MV-4-11 (cell line): ENCODE measurements around the gene RAB23.
A peak's percentile ranks its signal among the peaks of the same experiment; 100 is the strongest.

ENCODE experiments used
- DNase-seq: peaks from one replicate; lab custom pipeline; 2025; lab: John Stamatoyannopoulos, UW

RAB23 gene

GRCh38 chr6:57242505-57242904 is 20.4 kb upstream of the RAB23 start:
- DNase-seq: no peak

DNA sequence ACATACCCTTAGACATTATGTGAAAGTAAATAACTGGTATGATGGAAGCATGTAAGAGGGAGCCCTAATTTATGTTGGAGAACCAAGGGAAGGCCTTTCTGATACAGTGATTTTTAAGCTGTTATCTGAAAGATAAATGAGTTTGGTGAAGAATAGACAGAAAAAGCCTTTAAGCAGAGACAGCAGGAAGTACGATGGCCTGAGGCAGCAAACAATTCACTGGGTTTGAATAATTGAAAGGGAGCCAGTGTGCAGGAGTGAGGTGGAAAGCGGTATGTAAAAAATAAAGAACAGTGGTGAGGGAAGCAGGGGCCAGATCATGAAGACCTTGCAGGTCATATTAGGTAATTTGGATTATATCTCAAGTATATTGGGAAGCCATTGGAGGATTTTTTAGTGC is 4.1 kb upstream of the RAB23 start:
- DNase-seq: no peak

DNA sequence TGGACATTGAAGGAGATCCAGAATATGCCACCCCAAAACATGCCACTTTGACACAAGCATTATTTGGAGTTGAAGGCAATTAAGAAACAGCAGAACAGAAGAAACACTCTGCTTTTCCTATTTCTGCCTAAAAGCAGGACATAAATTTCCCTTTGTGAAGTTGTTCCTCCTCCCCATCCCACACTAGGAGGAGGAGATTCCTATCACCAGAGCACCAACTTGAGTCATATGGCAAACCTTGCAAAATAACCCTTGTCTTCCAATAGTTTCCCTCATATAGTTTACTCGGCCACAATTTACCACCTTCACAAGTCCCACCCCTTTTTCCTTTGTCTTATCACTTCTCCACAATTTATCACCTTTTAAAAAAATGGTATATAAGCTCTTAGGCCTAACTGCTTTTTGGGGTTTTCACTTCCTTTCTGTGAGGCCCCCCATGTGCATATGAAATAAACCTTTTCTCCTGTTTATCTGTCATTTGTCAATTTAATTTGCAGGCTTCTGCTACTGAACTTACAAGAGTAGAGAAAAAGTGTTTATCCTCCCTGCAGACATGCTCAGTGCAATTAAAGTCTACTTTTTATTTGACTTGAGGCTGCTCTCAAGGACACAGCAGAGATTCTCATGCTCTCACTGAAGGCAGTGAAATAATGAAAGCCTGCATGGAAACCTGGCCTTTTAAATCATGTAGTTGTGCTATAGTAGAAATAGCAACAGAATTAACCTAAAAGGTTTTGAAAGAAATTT is 2.8 kb upstream of the RAB23 start:
- DNase-seq: peak; percentile 9

- no peak for DNase-seq
Measured at GRCh38 chr6:57222743-57223077, 603 bp upstream of the RAB23 start.

GRCh38 chr6:57221191-57221935 is 744 bp downstream of the RAB23 start:
- DNase-seq: peak; percentile 3

DNA sequence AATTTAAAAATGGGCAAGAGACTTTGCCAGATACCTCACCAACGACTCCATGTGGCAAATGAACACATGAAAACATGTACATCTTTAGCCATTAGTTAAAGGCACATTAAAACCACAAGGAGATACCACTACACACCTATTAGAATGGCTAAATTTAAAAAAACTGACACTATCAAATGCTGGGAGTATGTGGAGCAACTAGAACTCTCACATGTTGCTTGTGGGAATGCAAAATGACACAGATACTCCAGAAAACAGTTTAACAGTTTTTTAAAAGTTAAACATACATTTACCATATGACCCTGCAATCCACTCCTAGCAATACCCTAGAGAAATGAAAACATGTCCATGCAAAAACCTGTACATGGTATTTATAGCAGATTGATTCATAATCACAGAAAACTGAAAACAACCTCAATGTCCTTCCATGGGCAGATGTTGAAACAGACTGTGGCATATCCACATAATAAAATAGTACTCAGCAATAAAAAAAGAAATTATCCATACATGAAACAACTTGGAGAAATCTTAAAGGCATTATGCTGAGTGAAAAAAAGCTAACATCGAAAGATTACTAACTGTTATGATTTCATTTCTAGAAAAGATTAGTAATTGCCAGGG is 1.9 kb downstream of the RAB23 start:
- DNase-seq: no peak

GRCh38 chr6:57217270-57217669 is 4.8 kb downstream of the RAB23 start:
- DNase-seq: peak; percentile 11

DNA sequence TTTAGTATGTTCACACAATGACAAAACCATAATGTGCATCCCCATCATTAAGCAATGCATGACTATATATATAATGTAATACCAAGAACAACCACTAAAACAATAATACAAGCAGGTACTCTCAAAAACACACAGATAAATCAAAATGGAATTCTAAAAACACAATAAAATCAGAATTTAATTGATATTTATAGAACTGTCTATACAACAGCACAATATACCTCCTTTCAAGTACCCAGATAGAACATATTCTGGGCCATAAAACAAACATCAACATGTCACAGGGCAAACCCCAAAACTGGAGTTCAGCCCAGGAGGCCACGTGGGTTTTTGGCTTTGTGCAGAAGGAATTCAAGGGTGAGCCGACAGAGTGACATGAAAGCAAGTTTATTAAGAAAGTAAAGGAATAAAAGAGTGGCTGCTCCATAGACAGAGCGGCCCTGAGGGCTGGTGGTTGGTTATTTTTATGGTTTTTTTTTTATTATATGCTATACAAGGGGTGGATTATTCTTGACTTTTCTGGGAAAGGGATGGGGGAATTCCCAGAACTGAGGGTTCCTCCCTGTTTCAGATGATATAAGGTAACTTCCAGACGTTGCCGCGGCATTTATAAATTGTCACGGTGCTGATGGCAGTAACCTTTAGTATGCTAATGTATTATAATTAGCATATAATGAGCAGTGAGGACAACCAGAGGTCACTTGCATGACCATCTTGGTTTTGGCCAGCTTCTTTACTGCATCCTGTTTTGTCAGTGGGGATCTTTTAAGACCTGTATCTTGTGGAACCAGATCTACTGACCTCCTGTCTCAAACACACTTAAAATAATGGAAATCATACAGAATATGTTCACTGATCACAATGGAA is 5.6 kb downstream of the RAB23 start:
- DNase-seq: no peak

- DNase-seq: no peak
Measured at GRCh38 chr6:57215260-57215659, 6.8 kb downstream of the RAB23 start.

GRCh38 chr6:57210060-57210459 is 12.0 kb downstream of the RAB23 start:
- DNase-seq: no peak

GRCh38 chr6:57209030-57209429 is 13.1 kb downstream of the RAB23 start:
- peak; percentile 26 for DNase-seq

DNA sequence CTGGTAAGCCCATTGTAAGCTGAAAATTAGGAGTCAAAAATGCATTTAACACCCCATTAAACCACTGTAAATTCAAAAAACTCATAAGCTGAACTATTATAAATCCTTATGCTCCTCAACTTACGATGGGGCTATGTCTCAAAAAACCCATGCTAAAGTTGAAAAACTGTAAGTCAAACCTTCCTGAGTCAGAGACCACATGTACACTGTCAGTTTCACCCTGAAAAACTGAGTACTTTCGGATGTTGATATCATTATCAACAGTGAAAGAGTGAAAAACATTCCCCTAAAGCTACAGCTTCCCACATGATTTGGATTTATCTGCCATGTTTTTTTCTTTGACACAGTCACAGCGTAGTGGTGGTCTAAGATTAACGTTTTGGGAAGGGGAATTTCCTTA is 14.2 kb downstream of the RAB23 start:
- DNase-seq: no peak

DNA sequence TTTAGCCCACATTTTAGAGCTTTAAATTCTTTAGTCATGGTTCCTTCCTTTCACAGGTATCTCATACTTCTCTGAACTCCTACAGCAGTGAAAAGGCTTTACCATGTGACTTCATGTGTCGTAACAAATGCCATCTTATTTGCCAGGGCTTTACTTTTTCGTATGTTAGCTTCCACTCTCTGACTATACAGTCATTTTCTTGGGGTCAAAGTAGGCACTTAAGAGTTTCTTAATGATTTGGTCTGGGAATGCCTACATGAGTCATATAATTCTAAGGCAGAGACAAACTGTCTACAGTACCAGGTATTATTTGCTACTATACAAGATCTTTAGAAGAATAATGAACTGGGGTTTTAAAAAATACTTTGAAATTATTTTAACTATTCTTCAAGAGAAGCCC is 15.0 kb downstream of the RAB23 start:
- DNase-seq: peak; percentile 47

DNA sequence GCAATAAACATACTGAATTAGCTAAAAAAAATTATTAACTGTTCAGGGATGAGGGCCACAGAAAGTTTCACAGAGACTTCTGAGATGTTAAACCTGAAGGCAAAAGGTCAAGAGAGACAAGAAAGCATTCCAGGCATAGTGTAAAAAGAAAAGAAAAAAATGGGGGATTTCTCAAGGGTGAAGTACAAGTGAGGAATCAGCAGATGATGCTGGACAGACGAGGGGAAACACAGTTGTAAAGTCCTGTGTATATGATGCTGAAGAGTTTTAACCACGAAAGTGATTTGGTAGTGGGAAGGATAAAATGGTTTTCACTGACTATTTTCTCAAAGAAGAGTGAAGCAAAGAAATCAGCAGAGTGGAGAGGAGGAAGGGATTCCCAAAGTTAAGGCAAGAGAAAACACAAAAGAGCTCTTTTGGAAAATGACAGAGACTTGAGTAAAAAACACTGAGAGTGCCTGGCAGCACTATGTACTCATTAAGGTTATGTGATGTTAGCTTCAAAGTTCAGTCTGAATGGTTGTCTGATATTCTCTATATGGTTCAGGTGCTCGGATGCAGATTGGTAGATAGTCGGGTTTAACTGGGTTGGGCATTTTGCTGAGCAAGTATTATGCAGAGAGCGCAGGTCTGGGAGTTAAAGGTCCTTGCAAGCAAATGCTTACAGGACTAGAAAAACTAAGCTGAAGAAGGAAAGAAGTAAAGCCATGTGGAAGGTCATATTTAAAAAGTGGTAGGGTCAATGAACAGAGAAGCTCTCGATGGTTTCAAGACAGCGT is 16.4 kb downstream of the RAB23 start:
- no peak for DNase-seq

GRCh38 chr6:57201718-57202117 is 20.4 kb downstream of the RAB23 start:
- DNase-seq: no peak

DNA sequence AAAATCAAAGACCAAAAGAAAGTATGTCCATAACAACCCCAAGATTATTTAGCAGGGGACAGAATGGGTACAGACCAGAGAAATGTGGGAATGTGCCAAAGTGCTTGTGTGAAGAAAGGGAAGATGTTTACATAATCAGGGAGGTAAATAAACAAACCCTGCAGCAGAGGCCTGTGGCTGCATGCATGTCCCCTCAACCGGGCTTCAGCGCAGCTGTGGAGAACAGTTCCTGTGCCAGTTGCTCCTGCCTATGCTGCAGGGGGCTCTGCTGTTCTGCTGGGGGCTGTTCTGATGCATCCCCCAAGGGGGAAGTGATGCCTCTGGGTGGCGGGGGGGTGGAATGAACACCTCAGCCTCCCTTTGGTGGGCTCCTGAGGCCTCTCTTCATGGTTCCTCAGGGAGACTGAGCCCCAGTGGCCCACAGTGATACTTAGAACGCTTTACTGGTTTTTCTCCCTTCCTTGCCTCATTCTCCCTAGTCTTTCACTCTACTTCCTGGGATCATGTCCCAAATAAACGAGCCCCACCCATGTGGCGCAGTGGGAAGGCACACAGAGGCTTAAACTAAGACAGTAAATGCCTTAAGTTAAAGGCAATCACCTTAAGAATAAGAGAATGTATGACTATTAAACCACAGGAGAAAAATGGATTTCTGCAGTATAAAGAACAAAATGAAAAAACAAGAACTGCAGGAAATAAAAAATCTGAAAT is 23.0 kb downstream of the RAB23 start:
- no peak for DNase-seq

DNA sequence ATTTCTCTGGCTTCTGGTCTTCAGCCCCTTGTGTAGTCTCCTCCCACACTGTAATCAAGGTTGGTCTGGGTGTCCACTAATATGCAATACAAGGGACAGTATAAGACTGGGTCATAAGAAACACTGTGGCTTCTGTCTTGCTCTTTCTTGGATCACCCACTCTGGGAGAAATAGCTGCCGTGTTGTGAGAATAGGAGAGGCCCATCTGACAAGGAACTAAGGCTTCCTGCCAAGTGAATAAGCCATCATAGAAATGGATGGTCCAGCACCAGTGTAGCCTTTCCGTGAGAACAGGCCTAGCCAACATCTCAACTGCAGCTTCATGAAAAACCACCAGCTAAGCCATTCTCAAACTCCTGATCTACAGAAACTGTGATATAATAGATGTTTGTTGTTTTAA is 26.6 kb downstream of the RAB23 start:
- no peak for DNase-seq

- peak; percentile 25 for DNase-seq
Measured at GRCh38 chr6:57193177-57193576, 28.9 kb downstream of the RAB23 start.

DNA sequence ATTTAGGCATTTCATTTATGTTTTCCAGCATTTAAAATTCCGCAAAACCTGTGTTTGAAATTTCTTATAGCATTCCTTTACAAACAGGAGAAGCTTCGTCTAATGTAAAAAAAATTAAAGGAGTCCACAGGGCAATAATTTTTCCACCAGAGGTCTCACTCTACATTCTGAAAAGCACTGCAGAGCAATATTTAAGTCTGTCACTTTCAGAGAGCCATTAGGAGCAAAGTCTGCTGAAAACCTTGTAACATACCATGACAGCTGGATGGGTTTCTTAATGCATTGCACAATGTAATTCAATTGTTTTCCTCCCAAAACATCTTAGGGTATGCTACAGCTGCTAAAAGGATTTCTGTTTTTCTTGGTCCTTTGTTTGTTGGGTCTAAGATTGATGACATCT is 32.0 kb downstream of the RAB23 start:
- DNase-seq: peak; percentile 62

- DNase-seq: no peak
Measured at GRCh38 chr6:57183336-57183735, 38.8 kb downstream of the RAB23 start.

DNA sequence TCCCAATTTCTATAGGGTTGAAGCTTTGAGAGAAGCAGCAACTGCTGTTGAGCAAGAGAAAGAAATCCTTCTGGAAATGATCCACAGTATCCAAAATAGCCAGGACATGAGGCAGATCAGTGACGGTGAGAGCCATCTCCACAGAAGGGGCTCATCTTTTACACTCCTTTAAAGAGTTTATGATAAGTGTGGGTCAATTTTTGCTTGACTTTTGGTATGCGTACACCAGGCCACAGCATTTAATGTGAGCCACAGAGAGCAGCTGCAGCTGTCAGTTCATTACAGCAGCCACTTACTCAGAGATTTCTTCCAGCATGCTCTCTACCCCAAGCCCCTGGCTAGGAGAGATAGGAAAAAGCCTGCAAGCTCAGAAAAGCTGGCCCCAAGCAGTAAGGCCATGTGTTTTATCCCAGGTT is 40.1 kb downstream of the RAB23 start:
- DNase-seq: no peak
